HG02798 (cell line): ENCODE measurements around the gene FANCI.
A peak's percentile ranks its signal among the peaks of the same experiment; 100 is the strongest.

Source experiments
- ATAC-seq: cut with Tn5 transposase; IDR thresholded peaks from one replicate; pipeline ENCODE4 v1.9.1; 2021; ENCODE audit warnings: mild to moderate bottlenecking; ENCODE audit not compliant: unreplicated experiment, poor library complexity

Gene FANCI

DNA sequence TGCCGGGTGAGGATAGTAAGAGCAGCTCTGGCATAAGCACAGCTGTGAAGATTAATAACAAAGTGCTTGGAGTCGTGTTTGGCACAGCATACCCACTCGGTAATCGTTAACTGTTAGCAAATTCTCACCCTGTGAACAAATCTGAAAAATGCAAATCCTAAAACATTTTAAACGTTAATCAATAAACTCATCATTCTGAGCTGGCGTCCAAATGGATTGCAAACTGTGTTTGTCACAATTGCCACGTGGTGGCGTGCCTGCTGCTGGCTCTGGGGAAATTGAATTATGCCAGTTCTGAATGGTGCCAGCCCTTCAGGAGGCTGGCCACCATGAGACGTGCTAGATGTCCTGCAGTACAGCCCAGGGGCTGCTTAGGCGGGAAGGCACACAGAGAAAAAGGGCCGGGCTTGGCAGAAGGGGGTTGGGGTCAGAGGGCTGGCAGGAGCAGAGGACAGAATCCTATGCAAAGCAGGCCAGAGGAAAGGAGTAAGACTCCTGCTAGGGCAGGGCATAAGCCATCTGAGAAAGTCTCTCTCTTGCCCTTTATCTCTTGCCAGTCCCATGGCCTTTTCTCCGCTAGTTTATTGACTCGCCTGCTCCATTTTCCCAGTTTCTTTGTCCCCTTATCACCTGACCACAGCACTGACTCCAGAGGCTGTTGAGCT is 113.0 kb downstream of the FANCI start:
- ATAC-seq = no peak

DNA sequence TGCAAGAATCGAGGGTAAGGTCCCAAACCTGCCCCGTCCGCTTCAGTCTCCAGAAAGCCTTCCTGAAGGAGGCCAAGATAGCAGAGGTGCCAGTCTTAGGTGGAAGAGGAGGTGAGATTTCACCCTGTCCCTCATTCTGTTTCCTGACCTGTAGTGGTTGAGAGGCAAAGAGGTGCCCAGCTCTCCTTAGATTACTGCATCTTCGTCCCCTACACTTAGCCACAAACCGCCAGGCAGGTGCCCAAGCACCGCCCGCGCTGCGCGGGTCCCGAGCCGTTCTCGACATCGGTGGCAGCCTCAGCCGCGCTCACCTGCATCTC is 114.6 kb downstream of the FANCI start:
- ATAC-seq = no peak

DNA sequence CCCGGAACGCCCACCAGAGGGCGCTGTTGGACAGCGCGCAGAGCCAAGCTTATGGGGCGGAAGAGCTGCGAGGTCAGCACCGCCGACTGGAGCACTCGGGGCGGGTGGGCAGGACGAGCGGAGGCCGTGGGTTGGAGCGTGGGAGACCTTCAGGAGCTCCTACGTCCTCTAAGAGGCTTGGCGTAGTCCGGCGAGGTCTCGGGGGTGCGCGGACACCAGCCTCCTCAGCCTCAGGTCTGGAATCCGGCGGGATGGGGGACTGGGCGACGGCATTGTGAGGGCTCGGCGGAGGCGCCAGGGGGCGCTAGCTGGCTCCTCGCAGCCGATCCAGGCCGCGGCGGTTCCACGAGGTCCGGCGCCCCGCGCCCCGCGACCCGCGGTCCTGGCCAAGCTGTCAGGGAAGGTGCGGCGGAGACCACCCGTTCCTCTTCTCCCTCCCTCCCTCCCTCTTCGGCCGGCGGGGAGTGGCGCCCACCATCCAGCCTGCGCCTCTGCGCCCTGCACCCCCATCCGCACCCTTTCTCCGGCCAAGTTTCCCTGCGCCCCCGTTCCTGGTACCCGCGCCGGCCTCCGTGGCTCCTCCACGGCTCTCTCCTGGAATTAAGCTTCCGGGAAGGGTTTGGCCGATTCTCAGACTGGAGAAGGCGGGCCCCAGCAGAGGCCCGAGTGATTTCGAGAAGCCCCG is 115.1 kb downstream of the FANCI start:
- peak; percentile 91 for ATAC-seq

DNA sequence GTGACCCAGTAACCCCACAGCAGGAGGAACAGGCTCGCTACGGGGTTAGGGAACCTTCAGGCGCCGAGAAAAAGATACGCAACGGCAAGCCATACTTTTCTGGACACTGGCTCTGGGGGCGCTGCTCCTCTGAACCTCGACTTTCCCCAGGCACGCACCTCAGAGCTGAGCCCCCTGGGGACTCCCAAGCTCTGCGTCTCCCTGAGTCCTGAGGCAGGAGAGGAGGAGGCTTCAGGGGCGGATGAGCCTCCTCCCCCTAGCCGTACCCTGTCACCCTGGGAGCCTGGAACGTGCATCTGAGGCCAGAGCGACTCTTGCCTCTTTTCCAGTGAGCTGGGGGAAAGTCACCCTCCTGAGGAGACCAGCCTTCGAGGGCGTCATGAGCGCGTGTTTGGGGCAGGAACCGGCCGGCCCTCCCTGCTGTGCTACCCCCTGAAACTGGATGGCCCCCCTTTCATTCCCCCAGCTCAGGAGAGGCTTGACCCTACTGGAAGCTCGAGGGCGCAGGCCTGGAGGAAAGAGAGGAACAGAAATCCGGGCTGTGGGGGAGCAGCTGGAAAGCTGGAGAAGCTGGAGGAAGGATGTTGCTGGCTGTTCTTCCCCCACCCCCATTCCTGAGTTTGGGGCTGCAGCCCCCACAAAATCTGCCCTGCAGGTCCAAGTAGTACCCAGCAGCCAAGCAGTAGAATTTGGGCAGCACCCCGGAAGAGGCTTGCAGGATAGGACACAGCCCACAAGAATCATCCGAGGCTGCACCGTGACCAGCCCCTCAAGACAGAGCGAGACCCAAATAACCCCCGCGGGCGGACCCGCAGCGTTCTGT is 115.9 kb downstream of the FANCI start:
- ATAC-seq = no peak

DNA sequence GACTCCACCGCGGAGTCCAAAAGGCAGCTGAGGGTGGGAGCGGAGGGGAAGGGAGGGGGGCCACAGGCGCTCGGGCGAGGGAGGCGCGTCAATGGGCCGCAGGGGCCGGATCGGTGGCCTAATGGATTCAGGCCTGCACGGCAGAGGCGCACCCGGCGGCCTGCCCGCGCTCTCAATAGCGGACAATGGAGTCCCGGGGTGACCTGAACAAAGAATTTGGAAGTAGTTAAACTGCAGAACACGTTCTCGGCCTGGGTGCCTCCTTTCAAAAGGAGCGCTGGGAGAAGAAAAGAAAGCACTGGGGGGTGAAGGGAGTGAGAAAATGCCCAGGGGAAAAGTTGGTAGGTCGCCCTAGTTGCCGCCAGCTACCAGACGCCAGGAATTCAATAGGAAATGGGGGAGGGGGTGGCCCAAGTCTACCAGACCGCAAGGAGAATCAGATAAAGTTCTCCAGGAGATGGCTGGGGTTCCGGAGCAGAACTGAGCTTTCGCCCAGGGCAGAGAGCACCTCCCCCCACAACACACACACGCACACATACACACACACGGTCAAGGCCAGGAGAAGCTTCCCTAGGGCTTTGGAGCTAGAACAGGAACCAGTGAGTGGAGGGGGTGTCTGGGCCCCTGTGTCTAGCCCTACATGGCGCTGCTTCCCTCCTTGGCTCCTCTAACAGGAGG is 116.7 kb downstream of the FANCI start:
- ATAC-seq = no peak

DNA sequence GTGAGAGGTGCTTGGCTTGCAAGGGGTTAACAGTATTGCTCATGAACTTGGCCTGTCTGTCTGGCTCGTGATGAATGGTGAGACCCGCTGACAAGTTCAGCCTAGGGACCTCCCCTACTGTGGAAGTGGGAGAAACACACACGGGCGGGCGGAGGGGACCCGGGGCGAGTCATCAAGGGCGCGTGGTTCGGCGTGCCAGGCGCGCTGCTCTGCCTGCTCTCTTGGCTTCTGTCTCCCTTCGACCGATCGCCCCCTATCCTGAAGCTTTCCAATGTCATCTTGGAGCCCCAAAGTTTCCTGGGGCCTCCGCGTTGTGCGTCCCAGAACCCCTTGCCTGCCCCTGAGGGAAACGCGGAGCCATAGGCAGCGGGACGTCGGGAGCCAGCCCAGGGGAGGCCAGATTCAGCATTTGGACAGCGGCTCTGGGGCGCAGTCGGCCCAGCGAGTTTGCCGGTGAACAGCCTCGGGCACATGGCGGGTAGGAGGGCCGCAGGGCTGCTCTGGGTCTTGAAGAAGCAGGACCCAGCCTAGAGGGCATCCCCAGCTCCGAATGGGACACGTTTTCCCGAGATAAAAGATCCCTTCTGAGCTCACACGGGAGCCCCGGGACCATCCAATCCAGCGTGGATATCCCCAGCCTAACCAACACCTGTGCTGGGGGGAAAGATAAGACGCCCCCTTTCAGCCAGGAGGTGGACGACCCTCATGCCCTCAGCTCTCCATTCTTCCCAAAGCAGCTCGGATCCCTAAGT is 117.8 kb downstream of the FANCI start:
- ATAC-seq = no peak

DNA sequence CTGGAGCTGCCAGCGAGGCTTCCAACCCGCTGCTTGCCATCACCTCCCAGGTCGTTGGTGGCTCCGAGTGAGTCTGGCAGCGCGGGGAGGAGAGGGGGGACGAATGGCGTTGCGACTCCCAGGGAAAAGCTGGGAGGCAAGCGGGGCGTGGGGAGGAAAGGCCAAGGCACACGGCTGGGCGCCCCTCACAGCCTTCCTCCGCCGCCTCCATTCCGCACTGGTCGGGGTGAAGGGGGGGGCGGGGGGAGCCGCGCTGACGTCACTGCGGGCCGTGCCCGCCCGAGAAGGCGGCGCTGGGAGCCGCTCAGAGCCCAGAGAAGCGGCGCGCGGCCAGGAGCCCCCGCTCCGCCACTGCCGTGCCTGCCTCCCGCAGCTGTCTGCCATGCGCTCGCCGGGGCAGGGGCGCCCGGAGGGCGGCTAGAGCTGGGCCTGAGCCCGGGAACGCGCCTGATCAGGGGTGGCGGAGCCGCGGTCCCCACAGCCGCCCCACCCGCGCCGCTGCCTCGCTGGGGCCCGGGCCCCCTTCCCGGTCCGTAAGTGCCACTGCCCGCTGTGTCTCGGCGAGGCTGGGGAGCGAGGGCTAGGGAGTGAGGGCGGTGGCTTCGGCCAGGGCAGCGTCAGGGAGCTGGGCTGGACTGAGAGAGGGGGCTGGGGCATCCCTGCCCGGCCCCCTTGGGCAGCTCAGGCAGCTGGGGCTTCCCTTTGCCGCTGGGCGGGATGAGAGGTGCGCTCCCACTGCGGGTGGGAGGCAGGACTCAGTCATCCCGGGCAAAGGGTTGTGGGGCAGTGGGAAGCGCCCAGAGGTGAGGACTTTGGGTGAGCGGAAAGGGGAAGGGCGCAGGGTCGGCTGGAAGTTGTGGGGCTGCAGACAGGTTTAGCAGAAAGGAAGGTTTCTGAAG is 118.7 kb downstream of the FANCI start:
- no peak for ATAC-seq

DNA sequence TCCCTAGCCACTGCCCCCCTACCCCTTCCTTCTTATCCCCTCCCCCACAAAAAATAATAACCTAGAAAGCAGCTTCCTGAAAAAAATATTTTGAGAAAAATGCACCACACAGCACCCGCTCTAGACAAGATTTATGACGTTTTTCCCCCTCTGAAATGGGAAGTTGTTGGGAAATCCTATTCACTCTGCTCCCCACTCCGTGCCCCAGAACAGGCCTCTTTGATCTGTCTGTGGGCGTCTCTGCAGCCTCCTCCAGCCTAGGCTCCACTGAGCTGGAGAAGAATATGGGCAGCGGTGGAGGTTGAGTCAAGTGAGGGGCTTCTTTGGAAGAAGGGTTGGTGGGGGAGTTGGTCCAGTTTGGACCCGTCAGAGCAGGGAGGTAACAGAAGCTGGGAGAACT is 119.4 kb downstream of the FANCI start:
- ATAC-seq = no peak

DNA sequence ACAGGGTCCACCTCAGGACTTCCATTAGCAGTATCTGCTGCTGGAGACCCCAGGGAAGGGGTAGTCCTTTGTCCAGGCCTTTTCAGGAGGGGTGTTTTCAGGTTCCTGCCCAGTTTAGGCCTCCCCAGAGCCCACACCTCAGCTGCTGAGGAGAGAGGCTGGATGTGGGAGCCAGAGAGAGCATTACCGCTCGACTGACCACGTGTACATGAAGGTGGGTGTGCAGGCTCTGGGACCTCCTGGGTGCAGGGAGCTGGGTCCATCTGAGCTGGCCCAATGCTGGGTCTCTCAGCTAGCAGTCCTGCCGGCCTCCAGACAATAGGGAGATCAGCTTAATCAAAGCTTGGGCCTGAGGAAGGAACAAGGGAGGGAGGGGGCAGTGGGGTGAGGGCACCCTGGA is 120.0 kb downstream of the FANCI start:
- no peak for ATAC-seq

DNA sequence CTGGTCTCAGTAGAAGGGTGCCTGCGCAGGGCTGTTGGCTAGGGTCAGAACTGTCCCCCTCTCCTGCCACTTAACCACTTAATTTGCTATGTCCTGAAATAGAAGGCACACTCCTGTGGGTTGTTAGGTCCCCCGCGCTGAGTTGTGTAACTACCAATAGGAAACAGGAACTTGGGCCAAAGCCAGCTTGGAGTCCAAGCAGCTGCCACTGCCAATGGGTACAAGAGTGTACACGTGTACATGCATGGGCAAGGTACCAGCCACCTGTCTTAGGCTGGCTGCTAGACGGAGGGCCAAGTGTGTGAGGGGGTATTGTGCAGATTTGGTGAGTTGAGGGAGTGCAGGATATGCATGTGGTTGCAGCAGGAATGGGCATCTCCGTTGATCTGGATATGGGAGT is 120.6 kb downstream of the FANCI start:
- no peak for ATAC-seq

DNA sequence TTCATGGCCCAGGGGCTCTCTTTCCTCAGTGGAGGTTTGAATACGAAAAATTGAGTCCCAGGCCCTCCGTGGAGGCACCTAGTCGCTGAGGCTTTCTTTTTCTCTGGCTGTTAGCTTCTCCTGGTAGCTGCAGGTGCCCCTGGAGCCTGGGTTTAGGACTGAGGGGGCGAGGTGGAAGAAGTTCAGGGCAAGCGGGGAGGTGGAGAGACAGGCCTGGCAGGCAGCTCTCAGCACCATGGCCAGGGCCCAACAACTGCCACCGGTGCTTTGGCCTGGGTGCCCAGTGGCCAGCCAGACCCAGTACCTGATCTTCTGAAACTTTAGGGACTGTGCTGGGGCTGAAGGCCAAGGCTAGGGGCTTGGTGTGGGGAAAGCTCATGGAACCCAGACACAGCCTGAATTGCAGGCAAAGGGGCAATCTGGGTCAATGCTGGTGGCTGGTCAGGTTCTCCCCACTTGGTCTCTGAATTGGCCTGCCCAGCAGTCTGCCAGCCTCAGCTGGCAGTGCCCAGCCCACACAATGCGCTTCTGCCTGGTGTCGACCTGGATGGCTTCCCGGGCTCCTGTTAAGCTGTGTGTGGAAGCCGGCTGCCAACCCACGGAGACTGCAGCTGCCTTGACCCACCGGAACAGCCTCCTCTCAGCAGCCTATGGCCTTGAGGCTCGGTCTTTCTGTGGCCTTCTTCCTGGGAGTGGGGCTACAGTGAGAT is 121.1 kb downstream of the FANCI start:
- ATAC-seq = no peak

DNA sequence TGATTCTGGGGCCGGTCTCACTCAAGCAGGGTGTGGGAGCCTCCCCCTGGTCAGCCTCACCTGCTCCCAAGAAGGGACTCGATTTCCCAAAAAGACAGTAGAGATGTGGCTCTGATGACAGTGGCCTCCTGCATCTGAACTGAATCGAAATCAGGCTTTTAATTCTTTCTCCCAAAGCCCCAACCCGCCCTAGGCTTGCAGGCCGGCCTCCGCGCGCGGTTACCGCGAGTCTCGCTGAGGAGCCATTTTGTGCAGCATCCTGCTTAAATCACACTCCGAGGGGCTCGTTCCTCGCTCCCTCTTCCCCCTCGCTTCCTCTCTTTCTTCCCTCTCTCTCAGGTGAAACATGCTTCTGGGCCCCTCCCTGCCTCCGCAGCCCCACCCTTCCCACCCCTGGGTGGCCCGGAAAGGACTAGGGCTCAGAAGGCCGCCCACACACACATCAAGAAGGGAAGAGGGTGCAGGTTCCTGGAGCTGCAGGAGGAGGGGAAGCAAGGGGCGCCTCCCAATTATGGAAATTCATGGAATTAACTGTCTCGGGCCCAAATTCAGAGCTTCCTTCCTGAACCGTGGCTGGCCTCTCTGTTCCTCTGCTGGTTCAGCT is 121.8 kb downstream of the FANCI start:
- no peak for ATAC-seq
